Measurements from ENCODE around the gene ARFGEF3. TPM values are rescaled to one million over a fixed set of nuclear protein-coding genes. Genes with fewer than 3 reads are reported as not detected.

ARFGEF3 gene
- total RNA-seq, 1 donor, result under 0.01 TPM

- H3K27ac ChIP-seq (ENCODE audit: low read depth, low read length), result no peak overlapping the region
- no peak for DNase-seq (ENCODE audit: insufficient read length, low spot score, missing footprints)
- H3K9me3 ChIP-seq (ENCODE audit: low read depth, low read length), result no peaks in the 10 kb centered on the region
- no peaks in the 10 kb centered on the region for H3K4me1 ChIP-seq (ENCODE audit: insufficient read depth, low read length)
- TF ChIP-seq, protein P1, sequence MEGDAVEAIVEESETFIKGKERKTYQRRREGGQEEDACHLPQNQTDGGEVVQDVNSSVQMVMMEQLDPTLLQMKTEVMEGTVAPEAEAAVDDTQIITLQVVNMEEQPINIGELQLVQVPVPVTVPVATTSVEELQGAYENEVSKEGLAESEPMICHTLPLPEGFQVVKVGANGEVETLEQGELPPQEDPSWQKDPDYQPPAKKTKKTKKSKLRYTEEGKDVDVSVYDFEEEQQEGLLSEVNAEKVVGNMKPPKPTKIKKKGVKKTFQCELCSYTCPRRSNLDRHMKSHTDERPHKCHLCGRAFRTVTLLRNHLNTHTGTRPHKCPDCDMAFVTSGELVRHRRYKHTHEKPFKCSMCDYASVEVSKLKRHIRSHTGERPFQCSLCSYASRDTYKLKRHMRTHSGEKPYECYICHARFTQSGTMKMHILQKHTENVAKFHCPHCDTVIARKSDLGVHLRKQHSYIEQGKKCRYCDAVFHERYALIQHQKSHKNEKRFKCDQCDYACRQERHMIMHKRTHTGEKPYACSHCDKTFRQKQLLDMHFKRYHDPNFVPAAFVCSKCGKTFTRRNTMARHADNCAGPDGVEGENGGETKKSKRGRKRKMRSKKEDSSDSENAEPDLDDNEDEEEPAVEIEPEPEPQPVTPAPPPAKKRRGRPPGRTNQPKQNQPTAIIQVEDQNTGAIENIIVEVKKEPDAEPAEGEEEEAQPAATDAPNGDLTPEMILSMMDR (IDR thresholded peaks at IDR 0.05; ENCODE audit: extremely low read depth, low read depth, low read length), result no peak
- no peak overlapping the region for H3K4me3 ChIP-seq (ENCODE audit: insufficient read depth, low read length)
- no peak overlapping the region for H2AFZ ChIP-seq (ENCODE audit: low read length)
- no peak overlapping the region for H3K4me2 ChIP-seq (ENCODE audit: insufficient read depth, low read length)
- H4K20me1 ChIP-seq (ENCODE audit: insufficient read depth, low read length), result no peaks in the 10 kb centered on the region
- no peaks in the 10 kb centered on the region for H3K79me2 ChIP-seq (ENCODE audit: insufficient read depth, low read length)
- no peaks in the 10 kb centered on the region for H3K36me3 ChIP-seq (ENCODE audit: insufficient read depth, low read length)
- H3K27me3 ChIP-seq (ENCODE audit: insufficient read depth, low read length), result peaks cover 8% of the 10 kb centered on the region
These were observed 26.7 kb downstream of the ARFGEF3 start for GRCh38 chr6:138188278-138188941.

- Histone ChIP-seq H3K79me2 (ENCODE audit: insufficient read depth, low read length) (no peaks in the 10 kb centered on the region), H3K9me3 (ENCODE audit: low read depth, low read length) (no peaks in the 10 kb centered on the region), H3K27me3 (ENCODE audit: insufficient read depth, low read length) (peaks cover 3% of the 10 kb centered on the region), H4K20me1 (ENCODE audit: insufficient read depth, low read length) (no peaks in the 10 kb centered on the region), H3K4me2 (ENCODE audit: insufficient read depth, low read length) (no peak overlapping the region), H2AFZ (ENCODE audit: low read length) (no peak overlapping the region), H3K36me3 (ENCODE audit: insufficient read depth, low read length) (no peaks in the 10 kb centered on the region), H3K4me3 (ENCODE audit: insufficient read depth, low read length) (no peak overlapping the region), H3K27ac (ENCODE audit: low read depth, low read length) (no peak overlapping the region), H3K4me1 (ENCODE audit: insufficient read depth, low read length) (no peaks in the 10 kb centered on the region)
- no peak for DNase-seq (ENCODE audit: insufficient read length, low spot score, missing footprints)
- TF ChIP-seq, protein P1 (IDR thresholded peaks at IDR 0.05; ENCODE audit: extremely low read depth, low read depth, low read length), result no peak
These were observed 32.5 kb downstream of the ARFGEF3 start for GRCh38 chr6:138194287-138194686.

DNA sequence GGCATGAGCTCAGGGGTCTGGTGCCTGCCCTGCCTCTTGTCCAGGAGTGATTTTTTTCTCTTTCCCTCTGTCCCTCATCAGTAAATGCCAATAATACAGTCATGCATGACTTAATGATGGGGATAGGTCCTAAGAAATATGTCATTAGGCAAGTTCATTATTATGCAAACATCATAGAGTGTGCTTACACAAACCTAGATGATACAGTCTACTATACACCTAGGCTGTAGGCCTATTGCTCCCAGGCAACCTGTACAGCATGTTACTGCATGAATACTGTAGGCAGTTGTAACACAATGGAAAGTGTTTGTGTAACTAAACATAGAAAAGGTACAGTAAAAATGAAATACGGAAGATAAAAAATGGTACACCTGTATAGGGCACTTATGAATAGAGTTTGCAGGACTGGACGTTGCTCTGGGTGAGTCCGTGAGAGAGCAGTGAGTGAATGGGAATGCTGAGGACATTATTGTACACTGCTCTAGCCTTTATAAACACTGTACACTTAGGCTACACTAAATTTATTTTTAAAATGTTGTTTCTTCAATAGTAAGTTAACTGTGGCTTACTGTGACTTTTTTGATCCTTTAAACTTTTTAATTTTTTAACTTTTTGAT, 34.5 kb downstream of the ARFGEF3 start:
- Histone ChIP-seq H4K20me1 (ENCODE audit: insufficient read depth, low read length) (no peaks in the 10 kb centered on the region), H3K4me2 (ENCODE audit: insufficient read depth, low read length) (no peak overlapping the region)

DNA sequence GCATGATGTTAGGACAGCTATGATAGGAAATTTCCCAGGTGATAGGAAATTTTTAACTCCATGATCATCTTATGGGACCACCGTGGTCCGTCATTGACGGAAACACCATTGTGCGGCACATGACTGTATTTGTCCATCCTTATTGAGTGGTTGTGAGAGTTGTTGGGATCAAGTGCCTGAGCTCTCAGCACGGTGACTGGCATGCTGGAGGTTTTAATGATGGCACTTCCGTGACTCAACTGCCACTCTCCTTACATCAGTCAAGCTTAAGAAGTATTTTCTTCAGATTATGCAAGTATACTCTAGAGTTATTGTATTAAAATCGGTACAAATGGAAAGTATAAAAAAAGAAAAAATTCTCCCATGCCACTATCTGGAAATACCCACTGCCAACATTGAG, 35.8 kb downstream of the ARFGEF3 start:
- H3K4me2 ChIP-seq (ENCODE audit: insufficient read depth, low read length), result no peak overlapping the region
- no peaks in the 10 kb centered on the region for H3K79me2 ChIP-seq (ENCODE audit: insufficient read depth, low read length)
- no peaks in the 10 kb centered on the region for H4K20me1 ChIP-seq (ENCODE audit: insufficient read depth, low read length)
- TF ChIP-seq, protein P1 (IDR thresholded peaks at IDR 0.05; ENCODE audit: extremely low read depth, low read depth, low read length), result no peak
- H3K9me3 ChIP-seq (ENCODE audit: low read depth, low read length), result no peaks in the 10 kb centered on the region
- no peaks in the 10 kb centered on the region for H3K27me3 ChIP-seq (ENCODE audit: insufficient read depth, low read length)
- no peak overlapping the region for H2AFZ ChIP-seq (ENCODE audit: low read length)
- DNase-seq (ENCODE audit: insufficient read length, low spot score, missing footprints), result no peak
- no peaks in the 10 kb centered on the region for H3K36me3 ChIP-seq (ENCODE audit: insufficient read depth, low read length)
- H3K4me1 ChIP-seq (ENCODE audit: insufficient read depth, low read length), result no peaks in the 10 kb centered on the region
- no peak overlapping the region for H3K4me3 ChIP-seq (ENCODE audit: insufficient read depth, low read length)
- no peak overlapping the region for H3K27ac ChIP-seq (ENCODE audit: low read depth, low read length)

More for the DNA sequence above, 34.5 kb downstream of the ARFGEF3 start:
- no peak for DNase-seq (ENCODE audit: insufficient read length, low spot score, missing footprints)
- no peak overlapping the region for H3K27ac ChIP-seq (ENCODE audit: low read depth, low read length)
- no peaks in the 10 kb centered on the region for H3K4me1 ChIP-seq (ENCODE audit: insufficient read depth, low read length)
- H3K27me3 ChIP-seq (ENCODE audit: insufficient read depth, low read length), result no peaks in the 10 kb centered on the region
- TF ChIP-seq, protein P1 (IDR thresholded peaks at IDR 0.05; ENCODE audit: extremely low read depth, low read depth, low read length), result no peak
- H3K9me3 ChIP-seq (ENCODE audit: low read depth, low read length), result no peaks in the 10 kb centered on the region
- no peaks in the 10 kb centered on the region for H3K79me2 ChIP-seq (ENCODE audit: insufficient read depth, low read length)
- no peak overlapping the region for H3K4me3 ChIP-seq (ENCODE audit: insufficient read depth, low read length)
- H2AFZ ChIP-seq (ENCODE audit: low read length), result no peak overlapping the region
- no peaks in the 10 kb centered on the region for H3K36me3 ChIP-seq (ENCODE audit: insufficient read depth, low read length)
